Fibroblast of mammary gland (primary cell): ENCODE data around the gene IFNG-AS1.

Experiments
- DNase-seq: peaks from one replicate; pipeline ENCODE4 v3.0.0-alpha.2; 2010; ENCODE audit warnings: low read depth
- H3K4me3 ChIP-seq: 2 replicates; pipeline ENCODE4 v1.5.1; 2011; ENCODE audit warnings: low read depth, mild to moderate bottlenecking, low read length, moderate library complexity; ENCODE audit not compliant: control insufficient read depth
- TF ChIP-seq, protein P1 (sequence below): conservative IDR thresholded peaks from 2 replicates; pipeline ENCODE4 v1.5.1; 2011; ENCODE audit warnings: low read depth, low read length, inconsistent platforms; ENCODE audit not compliant: control insufficient read depth, insufficient read depth

The IFNG-AS1 gene

DNA sequence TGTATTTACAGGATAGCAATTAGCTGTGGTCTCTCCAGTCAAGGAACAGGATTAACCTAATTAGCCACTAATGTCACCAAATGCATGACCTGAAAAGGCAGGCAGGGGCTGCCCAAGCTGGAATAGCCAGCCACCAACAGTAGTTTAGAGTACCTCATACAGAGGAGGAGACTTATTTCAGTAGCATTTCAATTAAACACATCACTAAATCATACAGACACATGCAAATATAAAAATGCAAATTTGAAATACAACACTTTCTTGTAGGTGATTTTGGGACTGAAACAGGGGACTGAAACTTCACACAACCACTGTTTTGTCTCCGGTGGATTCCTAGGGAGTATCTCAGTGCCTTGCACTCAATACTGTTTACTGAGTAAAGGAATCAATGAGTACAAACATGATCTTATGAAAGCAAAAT is 636 bp upstream of the IFNG-AS1 start:
- H3K4me3 ChIP-seq, result no peak overlapping the region

DNA sequence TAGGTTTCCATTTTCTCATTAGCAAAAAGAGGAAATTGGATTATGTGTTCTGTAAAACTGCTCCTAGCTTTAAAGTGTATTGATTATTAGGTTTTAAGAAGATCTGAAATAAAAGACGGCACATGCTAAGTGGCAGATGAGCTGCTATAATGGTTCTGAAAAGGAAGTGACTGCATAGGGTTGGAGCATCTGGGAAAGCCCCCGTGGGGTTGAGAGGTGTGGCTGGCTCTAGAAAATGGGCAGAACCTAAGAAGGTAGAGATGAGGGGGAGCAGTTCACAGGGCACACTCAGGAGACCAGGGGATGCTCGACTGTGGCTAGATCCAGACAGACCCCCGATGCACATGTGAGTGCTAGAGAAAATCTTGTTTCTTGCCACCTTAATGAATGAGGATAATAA is 1.9 kb downstream of the IFNG-AS1 start:
- TF ChIP-seq, protein P1, sequence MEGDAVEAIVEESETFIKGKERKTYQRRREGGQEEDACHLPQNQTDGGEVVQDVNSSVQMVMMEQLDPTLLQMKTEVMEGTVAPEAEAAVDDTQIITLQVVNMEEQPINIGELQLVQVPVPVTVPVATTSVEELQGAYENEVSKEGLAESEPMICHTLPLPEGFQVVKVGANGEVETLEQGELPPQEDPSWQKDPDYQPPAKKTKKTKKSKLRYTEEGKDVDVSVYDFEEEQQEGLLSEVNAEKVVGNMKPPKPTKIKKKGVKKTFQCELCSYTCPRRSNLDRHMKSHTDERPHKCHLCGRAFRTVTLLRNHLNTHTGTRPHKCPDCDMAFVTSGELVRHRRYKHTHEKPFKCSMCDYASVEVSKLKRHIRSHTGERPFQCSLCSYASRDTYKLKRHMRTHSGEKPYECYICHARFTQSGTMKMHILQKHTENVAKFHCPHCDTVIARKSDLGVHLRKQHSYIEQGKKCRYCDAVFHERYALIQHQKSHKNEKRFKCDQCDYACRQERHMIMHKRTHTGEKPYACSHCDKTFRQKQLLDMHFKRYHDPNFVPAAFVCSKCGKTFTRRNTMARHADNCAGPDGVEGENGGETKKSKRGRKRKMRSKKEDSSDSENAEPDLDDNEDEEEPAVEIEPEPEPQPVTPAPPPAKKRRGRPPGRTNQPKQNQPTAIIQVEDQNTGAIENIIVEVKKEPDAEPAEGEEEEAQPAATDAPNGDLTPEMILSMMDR, result no peak
- DNase-seq, result no peak
- H3K4me3 ChIP-seq, result no peak overlapping the region

More for the DNA sequence above, 636 bp upstream of the IFNG-AS1 start:
- no peak for DNase-seq
- TF ChIP-seq, protein P1, result no peak

DNA sequence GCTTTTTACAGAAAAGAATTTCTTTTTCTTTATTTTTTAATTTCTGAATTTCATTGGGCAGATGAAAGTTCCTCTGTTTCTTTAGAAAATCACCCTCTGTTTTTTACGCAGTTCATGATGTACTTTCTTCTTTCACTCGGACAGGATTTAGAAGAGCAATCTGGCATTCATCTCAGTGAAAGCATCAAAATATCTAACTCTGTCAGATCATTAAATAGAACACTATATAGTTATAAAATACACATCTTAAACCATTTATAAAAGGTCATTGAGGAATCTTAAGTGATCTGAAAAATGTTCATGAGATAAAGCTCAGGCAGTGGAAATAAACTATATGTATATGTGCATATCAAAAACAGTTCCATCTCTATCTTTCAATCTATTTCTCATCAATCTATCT is 3.9 kb downstream of the IFNG-AS1 start:
- no peak for DNase-seq
- TF ChIP-seq, protein P1, result no peak
- no peak overlapping the region for H3K4me3 ChIP-seq

DNA sequence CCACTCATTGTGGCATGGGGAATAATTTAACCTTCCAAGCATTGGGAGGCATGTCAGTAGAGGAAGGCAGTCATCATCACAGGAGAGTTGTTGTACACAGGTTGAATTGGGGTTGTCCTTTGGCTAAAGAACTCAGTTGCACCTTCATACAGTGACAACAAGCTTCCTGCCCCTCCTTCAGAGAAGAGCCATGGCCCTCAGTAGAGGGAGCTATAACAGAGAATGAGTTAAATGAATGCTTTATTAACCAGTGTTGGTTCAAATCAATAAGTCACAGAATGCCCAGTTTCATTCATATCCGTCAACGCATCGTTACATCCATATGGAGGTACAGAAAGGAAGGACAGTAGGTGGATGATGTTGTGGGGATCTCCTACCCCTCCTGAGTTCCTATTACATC is 4.8 kb downstream of the IFNG-AS1 start:
- TF ChIP-seq, protein P1, result no peak
- DNase-seq, result no peak
- no peak overlapping the region for H3K4me3 ChIP-seq

GRCh38 chr12:67996347-67996746 is 7.1 kb downstream of the IFNG-AS1 start:
- H3K4me3 ChIP-seq, result no peak overlapping the region
- TF ChIP-seq, protein P1, result no peak
- DNase-seq, result peak; percentile 23

- DNase-seq, result no peak
- TF ChIP-seq, protein P1, result no peak
- no peak overlapping the region for H3K4me3 ChIP-seq
Observed at GRCh38 chr12:67998379-67998778, 9.1 kb downstream of the IFNG-AS1 start.

DNA sequence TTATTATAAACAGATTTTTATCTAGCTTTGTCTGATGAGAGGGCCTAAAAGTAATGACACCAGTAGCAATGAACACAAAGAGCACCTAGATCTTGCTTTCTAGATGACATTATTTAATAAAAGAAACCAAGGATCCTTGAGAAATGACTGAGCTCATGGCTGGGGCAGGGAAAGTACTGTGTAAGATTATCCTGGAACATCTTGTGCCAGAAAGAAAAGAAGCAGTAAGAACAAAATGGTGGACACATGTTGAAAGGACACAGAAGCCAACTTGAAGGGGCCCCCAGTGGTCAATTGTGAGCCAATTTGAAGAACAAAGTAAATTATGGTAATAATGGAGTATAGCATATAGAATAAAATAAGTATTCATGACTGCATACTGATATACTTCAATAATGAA is 10.0 kb downstream of the IFNG-AS1 start:
- no peak for DNase-seq
- H3K4me3 ChIP-seq, result no peak overlapping the region
- TF ChIP-seq, protein P1, result no peak
